Stimulated activated CD8-positive, alpha-beta memory T cell treated with anti-CD3 and anti-CD28 coated beads, Interleukin-4, amount 100 ng/mL, for 4 hours (primary cell): ENCODE measurements around the gene ASAH2.
"Not testable (repeated sequence)": the region's sequence is repeated elsewhere in the genome, so short reads cannot be mapped to it uniquely, and the experiment has no call there.

Source experiments
- DNase-seq, 2 donors: peaks; one replicate each; pipeline ENCODE4 v3.0.0-alpha.2; 2020; ENCODE audit warnings: low read depth in 2 of 2, low spot score in 1 of 2

Gene ASAH2

DNA sequence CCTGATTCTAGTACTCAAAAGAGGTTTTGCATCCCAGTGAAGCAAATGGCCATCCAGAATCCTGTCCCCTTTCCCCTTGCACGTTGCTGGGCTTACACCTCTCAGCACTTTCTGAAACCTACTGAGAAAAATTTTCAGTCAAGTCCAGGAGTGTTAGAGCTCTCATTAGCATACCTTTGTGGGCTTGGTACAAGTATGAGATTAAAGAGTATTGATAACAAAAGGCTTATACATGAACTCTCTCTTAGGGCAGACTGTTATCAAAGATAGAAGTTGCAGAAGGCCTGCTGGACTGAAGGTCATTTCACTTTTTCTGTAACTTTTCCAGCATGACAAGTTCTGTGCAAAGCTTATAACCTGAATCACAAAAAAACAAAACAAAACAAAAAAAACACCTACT, at the start of gene ASAH2:
Gene ASAH2, minus strand, starts transcription at position 123 of the 400 bp plus-strand sequence. CDS start 2,906 bp downstream, outside the sequence.
- DNase-seq: no peak

DNA sequence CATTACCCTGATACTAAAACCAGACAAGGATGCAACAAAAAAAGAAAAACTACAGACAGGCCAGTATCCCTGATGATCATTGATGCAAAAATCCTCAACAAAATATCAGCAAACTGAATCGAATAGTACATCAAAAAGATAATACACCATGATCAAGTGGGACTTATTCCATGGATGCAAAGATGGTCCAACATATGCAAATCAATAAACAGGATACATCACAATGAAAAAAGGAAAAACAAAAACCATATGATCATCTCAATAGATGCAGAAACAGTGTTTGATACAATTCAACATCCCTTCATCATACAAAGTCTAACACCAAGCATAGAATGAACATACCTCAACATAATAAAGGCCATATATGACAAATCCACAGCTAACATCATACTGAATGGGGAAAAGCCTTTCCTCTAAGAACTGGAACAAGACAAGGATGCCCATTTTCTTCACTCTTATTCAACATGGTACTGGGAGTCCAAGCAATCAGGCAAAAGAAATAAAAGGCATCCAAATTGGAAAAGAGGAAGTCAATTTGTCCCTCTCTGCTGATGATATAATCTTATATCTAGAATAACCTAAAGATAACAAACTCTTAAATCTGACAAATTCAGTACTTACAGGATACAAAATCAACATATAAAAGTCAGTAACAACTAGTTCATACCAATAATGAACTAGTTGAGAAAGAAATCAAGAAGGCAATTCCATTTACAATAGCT, 48.8 kb upstream of the ASAH2 start:
- no peak for DNase-seq

DNA sequence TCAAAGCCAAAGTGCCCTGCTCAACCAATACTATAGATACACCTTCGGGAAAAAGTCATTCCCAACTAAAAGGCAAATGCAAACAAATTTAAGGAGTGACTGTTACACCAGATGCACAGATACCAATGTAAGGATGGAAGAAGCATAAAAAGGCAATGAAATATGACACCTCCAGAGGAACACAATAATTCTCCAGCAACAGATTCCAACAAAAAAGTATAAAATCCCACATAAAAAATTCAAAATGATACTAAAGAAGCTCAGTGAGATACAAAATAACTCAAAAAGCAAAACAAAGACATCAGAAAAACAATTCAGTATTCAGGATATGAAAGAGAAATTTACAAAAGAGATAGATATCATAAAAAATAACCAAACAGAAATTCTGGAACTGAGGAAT, 44.1 kb upstream of the ASAH2 start:
- no peak for DNase-seq

DNA sequence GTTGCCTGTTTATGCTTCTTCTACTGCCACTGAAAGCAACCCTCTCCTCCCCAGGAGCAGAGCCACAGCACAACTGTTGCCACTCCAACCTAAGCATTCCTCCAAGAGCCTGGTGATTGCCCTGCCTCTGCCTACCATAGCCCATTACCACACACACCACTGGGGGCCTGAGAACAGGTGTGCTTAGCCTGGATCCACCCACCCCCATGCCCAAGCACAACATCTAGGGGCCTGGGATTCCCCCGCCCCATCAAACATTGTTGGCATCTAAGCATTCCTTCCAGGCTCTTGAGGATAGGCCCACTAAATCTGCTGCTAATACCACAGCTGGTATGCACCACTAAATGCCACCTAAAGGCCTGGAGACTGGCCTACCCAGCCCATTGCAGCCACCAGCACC, 43.3 kb upstream of the ASAH2 start:
- DNase-seq: no peak

DNA sequence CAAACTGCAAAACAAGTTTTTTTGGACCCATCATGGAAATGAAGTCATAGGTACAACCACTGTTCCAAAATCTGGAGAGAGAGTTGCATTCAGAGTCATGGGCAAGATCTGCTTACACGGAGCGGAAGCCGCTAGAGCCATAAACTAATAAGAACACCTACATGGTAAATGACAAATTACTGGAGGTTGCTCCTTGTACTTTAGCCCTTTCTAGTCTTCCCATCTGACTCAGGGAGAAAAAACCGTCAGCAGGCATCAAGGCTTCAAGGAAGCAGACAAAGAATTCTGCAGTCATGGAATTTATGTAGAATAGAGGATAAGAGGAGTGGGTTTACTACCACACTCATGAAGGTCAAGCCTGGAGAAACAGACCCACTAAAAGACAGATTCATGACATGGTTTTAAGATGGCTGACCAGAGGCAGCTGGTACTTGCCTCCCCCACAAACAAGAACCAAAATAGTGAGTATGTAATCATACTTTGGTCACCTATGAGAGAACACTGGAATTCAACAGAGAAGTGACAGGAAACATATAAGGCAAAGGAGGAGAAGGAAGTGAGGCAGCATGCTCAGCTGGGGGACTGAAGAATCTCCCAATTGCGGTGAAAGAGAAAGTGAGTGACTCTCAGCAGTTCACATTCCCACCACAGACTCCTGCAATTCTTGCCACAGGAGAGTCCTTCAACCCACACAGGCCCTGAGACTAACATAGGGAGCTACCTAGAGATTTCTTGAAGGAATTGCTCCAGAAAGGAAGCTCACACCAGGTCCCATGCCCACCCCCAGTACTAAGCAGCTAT, 42.4 kb upstream of the ASAH2 start:
- DNase-seq: no peak

DNA sequence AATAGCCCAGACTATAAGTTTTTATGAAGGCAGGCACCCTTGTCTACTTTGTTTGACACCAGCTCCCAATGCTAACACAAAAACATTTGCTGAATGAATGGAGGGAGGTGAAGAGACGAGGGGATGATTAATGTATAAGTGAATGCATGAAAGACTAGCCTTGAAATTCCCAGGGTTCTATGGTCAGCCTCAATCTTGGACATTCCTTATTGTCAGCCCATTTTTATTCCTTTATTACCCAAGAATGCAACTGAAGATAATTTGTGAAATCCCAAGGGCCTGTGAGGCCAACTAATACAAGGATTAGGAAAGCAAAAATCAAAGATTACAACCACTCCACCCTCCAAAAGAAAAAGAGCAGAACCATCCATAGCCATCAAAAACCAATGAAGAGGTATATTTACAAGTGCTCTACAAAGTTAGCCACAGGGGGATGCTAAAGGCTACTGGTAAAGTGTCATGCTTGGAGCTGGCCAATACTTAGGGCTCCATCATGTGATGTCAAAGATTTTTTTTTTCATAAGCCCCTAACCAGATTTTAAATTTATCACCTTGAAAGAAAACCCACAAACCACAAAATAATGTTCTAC, 40.0 kb upstream of the ASAH2 start:
- DNase-seq: no peak

DNA sequence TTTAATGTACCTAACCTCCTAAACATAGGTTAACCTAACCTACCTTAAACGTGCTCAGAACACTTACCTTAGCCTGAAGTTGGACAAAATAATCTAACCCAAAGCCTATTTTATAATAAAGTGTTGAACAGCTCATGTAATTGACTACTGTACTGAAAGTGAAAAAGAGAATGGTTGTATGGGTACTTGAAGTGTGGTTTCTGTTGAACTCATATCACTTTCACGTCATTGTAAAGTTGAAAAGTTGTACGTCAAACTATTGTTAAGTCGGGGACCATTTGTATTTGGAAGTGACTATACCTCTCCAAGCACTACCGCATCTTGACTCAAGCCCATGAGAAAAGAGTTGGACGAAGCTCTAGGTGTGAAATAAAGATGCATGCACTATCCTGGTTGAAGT, 37.9 kb upstream of the ASAH2 start:
- no peak for DNase-seq

DNA sequence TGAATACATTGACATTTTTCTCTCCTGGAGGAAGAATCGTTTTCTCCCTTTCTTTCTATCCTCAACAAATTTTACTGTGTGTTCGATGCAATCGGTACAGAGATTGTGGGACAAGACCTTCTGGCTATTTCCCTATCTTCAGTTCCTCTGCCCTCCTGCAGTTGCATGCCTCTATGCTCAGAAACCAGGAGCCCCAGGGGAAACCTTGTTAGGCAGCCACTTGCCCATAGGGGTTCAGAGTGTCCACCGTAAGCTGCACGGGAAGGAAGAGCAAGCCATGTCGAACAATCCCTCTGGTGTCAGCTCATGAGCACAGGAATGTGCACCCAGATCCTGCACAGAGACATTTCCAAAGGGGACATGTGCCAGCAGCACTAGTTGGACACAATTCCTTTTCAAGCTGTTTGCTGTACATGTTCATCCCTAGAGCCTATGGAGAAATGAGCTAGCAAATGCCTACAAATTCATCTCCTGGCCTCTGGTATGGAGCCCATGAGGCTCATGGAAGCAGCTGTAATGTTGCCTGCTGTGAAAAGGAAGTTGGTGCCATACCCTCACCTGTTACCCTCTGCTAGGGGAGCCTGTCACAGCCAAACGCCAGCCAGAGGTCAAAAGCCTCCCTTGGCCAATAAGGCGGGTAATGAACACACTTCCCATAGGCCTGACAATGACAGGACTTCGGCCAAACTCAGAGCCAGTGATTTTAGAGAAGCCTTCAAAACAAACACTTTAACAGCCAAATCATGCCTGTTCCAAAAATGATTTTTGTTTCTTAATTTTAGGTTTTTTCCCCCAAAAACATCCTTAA, 35.9 kb upstream of the ASAH2 start:
- DNase-seq: no peak

DNA sequence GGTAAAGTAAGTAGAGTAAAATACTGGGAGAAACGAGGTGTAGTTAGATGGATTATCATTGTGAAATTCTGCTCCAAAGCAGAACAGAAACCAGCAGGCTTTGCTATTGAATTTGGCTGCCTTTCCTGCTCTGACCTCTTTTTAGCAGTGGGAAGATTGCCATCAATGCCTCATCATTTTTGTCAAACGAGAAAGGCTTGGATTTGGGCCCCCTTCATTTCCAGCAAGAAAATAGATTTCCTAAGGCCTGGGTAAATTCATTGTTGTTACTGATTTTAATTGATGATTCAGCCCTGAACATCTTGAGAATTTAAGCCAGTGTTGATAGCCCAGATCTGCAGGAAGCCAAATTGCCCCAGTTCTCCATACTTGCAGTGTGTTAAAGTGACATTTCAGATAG, 35.2 kb upstream of the ASAH2 start:
- no peak for DNase-seq

DNA sequence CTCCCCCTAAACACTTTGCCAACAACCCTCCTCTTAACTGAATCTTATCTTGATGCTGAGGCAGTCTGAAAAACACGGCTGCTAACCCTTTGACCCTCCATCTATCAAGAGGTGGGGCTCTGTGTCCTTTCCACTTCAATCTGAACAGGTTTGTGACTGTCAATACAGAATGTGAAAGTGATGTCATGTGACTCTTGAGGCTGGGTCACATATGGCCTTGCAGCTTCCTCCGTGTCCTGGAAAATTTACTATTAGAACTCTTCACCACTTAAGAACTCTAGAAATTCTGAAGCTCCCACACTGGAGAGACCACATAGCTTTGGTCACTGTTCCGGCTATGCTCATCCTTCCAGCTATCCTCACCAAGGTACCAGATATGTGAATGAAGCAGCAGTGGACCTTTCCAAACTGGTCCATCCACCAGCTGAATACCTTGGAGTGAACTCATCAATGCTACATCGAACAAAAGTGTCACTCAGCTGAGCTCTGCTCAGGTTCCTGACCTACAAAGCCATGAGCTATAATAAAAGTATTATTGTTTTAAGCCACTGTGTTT, 30.7 kb upstream of the ASAH2 start:
- no peak for DNase-seq

DNA sequence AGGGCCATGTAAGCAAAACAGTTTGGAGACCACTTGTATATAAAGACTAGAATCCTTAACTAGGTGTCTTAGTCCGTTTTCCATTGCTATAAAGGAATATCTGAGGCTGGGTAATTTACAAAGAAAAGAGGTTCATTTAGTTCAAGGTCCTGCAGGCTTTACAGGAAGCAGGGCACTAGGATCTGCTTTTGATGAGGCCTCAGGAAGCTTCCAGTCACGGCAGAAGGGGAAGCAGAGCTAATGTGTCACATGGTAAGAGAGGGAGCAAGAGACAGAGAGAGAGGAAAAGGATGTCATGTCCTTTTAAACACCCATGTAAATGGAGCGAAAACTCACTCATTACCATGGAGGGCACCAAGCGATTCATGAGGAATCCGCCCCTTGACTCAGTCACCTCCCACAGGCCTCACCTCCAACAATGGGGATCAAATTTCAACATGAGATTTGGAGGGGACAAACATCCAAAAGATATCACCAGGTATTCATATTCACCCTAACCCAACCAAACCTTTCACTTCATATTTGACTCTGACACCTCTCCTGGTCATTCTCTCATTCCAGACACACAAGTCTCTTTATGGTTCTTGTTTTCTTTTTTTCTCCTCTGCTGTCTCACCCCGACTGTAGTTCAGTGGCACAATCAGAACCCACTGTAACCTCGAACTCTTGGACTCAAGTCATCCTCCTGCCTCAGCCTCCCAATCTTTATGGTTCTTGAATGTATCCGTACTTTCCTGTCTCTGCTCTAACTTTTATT, 30.1 kb upstream of the ASAH2 start:
- DNase-seq: no peak

DNA sequence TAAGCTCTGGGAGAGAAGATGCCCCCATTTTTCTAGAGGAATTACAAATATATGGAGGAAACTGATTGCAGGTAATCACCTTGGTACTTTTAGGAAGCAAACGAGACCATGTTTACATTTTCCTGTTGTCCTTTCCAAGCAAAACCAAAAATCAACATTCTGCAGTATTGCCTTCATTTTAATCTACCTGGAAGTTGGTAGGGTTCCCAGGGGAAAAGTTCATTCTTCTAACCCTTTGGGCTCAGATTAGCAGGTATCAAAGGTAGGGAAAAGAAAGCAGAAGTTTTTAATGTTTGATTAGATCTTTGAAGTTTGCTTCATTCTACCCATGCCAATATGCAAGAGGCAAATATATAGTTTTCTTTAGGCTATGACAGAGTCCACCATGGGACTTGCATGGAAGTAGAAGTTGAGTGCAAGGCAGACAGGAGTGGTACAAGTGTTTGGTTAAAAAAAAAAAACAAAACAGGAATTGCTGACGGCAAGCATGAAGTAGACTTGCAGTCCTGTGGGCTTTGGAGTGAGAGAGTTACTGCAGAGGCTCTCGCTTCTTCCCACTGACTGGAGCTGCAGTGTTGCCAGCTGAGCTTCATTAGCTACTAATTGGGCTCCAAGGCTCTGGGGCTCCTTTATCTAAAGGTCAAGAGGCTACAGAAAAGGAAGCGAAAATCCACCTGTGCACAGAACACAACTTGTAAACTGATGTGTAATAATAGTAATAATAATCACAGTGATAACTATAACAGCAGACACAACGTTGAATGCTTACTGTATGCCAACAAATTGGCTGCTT, 28.9 kb upstream of the ASAH2 start:
- no peak for DNase-seq

DNA sequence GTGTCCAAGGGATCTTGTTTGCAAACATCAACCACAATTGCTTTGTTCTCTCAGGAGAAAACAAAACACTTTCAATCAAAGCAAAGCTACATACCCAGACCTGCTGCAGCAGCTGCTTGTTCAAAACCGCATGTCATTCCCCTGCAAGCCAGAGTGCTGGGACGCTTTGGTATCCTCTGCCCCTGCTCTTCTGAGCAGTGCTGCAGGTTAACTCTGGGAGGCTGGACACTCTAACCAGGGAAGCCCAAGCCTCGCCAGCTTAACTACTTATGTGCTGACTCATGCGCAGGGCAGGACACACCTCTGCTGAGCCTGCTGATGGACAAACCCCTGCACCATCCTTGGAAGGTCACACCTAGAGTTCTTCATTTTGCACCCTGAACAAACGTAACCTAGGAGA, 28.2 kb upstream of the ASAH2 start:
- DNase-seq: no peak

DNA sequence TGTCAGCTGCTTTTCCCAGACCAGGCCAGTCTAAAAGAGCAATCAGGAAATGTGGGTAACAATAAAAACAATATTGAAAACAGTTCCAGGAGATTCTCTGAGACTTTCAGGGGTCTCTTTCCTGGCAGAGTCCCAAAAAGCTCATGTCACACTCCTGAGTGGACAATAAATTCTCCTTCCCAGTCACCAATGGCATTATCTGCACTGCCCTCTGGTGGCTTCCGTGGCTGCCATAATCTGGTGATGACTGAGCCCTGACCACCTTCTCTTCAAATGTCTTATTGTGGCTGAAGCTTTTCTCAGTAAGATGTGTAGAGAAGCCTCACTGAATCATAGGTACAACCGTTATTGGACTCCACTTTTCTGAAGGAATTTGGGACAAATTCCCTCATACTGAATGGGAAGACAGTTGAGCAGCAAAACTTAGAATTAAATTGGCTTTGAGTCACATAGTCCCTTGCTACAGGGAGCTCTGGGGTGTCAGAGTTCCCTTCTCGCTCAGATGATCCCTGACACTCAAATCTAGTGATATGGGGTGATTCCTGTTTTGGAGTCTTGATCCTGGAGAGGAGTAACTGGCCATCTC, 24.4 kb upstream of the ASAH2 start:
- peak in 1 of 2 donors; percentile 9 for DNase-seq

DNA sequence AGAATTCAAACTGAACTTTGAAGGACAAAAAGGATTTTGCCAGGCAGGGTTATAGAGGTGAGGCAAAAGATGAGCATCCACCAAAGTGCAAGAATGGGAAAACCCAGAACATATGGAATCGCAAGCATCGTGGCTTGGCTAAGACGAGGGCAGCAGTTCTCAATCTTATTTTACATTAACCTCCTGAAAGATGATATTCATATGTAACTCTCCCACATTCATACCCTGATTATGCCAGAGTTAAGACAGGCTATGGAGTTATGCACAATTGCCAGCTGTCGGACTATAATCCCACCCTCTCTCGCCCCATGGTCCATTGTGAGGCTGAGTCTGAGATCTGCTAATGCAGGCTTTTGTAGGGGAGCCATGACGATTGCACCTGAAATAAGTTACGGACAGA, 21.2 kb upstream of the ASAH2 start:
- DNase-seq: no peak

DNA sequence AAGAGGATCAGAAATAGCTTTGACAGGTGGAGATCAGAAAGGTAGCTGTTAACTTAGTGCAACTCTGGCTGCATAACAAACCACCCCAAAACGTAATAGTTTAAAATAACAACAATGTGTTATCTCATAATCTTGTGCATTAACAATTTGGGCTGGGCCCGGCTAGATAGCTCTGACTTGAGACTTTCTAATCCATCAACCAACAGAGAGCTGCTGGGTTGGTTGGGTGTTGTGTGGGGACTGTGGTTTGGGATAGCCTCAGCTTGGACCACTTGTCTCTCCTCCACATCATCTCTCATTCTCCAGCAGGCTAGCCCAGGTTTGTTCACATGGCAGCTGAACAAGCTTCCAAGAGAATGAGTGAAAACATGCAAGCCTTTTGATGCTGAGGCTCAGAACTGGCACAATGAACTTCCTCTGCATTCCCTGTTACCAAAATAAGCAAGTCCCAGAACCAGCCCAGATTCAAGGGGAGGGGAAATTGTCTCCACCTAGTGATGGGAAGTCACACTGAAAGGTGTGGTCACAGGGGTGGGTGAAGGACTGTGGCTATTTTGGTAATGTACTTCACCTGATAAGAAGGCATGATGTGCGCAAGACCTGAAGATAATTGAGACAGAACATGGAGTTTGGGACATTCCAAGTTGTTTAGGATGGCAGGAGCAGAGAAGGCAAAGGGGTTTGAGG, 20.4 kb upstream of the ASAH2 start:
- no peak for DNase-seq

DNA sequence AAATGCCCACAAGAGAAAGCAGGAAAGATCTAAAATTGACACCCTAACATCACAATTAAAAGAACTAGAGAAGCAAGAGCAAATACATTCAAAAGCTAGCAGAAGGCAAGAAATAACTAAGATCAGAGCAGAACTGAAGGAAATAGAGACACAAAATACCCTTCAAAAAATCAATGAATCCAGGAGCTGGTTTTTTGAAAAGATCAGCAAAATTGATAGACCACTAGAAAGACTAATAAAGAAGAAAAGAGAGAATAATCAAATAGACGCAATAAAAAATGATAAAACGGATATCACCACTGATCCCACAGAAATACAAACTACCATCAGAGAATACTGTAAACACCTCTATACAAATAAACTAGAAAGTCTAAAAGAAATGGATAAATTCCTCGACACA, 16.6 kb upstream of the ASAH2 start:
- not testable (repeated sequence) for DNase-seq

DNA sequence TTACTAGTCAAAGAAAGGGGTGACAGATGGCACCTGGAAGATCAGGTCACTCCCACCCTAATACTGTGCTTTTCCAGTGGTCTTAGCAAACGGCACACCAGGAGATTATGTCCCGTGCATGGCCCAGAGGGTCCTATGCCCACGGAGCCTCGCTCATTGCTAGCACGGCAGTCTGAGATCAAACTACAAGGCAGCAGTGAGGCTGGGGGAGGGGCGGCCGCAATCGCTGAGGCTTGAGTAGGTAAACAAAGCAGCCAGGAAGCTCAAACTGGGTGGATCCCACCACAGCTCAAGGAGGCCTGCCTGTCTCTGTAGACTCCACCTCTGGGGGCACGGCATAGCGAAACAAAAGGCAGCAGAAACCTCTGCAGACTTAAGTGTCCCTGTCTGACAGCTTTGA, 11.3 kb upstream of the ASAH2 start:
- DNase-seq: not testable (repeated sequence)
